Activated naive CD4-positive, alpha-beta T cell treated with anti-CD3 and anti-CD28 coated beads, Interleukin-2, amount 50 U/mL, for 72 hours (primary cell): Measurements from ENCODE around the gene FBXL15. TPM values are rescaled to one million over a fixed set of nuclear protein-coding genes. Genes with fewer than 3 reads are reported as not detected.

Source experiments
- ATAC-seq, 2 donors: fragments of 150-1000 bp; cut with Tn5 transposase; 2 replicates each; pipeline ENCODE4 v1.10.0; 2021; ENCODE audit warnings: mild to moderate bottlenecking in 2 of 2, moderate library complexity in 2 of 2
- DNase-seq, 2 donors: peaks; one replicate each; pipeline ENCODE4 v3.0.0; 2021 to 2022; ENCODE audit warnings: low spot score in 2 of 2
- H3K27ac Mint-ChIP-seq, 2 donors: one replicate each; pipeline ENCODE4 v1.8.0; 2022; ENCODE audit warnings: mild to moderate bottlenecking in 2 of 2, mixed read lengths in 2 of 2
- H3K36me3 Mint-ChIP-seq, 2 donors: one replicate each; pipeline ENCODE4 v1.8.0; 2022; ENCODE audit warnings: mixed read lengths in 2 of 2
- H3K9me3 Mint-ChIP-seq, 2 donors: one replicate each; pipeline ENCODE4 v1.8.0; 2022; ENCODE audit warnings: mixed read lengths in 2 of 2
- total RNA-seq, 2 donors: library from RNA; stranded (reverse); gene quantifications; one replicate each; pipeline ENCODE4 v1.2.3, GENCODE V29; 2022

FBXL15 gene
- total RNA-seq, 2 donors from 2014 or later: 12.9 to 27.4 TPM

DNA sequence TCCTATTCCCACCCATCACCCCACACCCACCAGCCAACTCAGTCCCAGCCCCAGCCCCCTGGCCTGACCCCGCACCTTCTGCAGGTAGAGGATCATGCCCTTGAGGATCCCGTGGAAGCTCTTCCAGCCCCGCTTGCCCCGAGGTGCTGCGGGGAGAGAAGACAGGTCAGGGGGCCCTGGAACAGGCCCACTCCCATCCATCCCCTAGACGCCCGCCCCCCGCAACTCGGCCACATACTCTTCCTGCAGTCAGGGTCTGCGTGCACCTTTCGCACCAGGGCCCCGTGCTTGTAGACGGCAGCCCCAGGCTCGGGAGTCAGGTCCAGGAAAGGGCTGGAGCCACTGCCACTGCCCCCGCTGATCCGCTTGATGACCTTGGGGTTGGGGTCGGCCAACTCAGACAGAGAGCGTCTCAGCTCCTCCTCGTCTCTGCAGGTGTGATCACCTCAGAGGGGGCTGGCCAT lies 15.5 kb upstream of the FBXL15 start:
- ATAC-seq (no peak), DNase-seq (peak in 1 of 2 donors; percentile 56)
- Mint-ChIP-seq H3K27ac (peak overlapping the region; percentile 50 to 76), H3K36me3 (peaks cover 0 to 5% of the 10 kb centered on the region in 2 donors), H3K9me3 (no peaks in the 10 kb centered on the region)

DNA sequence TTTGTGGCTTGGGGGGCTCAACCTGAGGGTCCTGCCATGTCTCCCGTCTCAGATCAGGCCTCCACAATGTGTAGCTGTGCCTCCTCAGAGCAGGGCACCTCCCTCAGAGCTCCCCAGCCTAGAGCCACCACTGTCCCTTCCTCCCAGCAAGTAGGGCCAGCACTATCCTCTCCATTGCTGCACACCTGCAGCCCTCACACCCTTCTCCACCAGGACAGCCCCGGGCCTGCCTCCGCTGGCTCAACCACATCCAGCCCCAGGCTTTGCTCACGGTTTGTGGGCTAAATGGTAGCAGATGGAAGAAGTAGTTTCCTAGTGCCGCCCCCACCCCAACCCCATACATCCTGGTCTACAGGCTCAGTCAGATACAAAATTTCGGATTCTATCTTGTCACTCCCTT lies 15.0 kb upstream of the FBXL15 start:
- DNase-seq: no peak
- H3K27ac Mint-ChIP-seq: peak overlapping the region; percentile 50 to 76
- no peaks in the 10 kb centered on the region for H3K9me3 Mint-ChIP-seq
- ATAC-seq: no peak
- H3K36me3 Mint-ChIP-seq: peaks cover 0 to under 1% of the 10 kb centered on the region in 2 donors

DNA sequence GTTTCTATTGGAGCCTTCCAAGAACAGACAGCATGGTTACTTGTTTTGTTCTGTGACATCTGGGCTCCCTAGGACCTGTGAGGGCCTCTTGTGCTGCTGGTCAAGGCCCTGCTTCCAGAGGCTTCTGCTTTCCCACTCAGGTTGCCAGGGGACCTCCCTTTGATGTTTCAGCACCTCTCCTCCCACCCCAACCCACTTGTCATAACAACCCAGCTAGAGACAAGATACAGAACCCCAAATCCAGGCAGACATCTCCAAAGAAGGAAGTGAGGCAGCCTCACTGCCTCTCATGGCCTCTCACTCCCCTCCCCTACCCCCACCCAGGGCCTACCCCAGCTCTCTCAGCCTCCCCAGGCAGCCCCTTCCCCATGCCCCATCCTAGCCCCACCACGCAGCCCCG lies 13.8 kb upstream of the FBXL15 start:
- ATAC-seq: no peak
- no peaks in the 10 kb centered on the region for H3K36me3 Mint-ChIP-seq
- no peaks in the 10 kb centered on the region for H3K9me3 Mint-ChIP-seq
- peak overlapping the region in 1 of 2 donors; percentile 50 for H3K27ac Mint-ChIP-seq
- DNase-seq: no peak

DNA sequence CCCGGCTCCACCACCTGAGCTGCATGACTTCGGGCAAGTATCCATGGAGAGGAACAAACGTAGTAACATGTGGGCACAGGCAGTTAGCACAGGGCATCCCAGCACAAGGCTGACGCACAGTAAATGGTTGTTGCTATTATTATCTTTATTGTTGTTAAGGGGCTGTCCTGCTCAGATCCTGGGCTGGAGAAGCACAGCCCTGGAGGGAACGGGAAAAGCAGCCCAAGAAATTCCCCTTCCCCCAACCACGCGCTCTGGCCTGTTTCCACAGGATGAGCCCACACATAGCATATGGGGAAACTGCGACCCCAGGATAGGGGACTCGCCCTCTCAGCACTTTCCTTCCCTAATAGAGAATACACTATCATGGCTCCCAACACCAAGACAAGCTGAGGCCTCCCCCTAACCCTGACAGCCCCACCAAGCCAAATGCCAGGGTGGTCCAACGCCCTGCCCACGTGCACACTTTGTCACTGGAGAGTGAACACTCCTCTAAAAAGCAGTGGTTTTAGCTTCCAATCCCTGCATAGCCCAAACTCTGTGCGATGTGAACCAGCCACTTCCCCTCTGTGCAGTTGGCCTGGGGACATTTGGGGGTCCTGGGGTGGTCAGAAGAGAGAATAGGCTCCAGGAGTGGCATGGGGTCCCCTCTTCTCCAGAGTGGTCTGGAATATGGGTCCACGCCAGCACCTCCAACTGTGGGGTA lies 13.1 kb upstream of the FBXL15 start:
- Mint-ChIP-seq H3K9me3 (no peaks in the 10 kb centered on the region), H3K36me3 (no peaks in the 10 kb centered on the region), H3K27ac (no peak overlapping the region)
- no peak for DNase-seq
- ATAC-seq: no peak

DNA sequence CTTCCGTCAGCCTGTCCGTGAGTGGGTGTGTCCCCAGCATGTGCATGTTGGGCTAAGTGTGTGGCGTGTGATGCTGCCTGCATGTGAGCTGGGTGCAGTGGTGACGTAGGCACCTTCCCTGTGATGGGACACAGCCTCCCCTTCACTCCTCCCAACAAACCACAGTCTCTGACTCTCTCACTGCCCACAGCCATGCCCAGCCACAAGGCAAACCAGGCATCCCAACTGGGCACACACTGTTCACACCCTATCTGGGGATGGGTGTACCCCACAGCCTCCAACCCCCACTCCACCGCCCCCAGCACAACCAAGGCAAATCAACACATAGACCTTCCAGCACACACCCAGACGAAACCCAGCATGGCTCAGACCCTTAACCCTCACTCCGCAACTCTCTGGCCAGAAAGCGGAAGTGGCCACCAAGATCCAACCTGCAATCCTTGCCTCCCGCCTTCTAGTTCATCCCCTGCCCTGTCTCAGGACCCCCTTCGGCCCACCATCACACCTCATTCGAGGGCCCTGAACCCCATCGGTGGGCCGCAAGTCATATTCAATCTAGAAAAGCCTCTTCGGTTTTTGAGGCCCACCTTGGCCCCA lies 12.4 kb upstream of the FBXL15 start:
- DNase-seq (no peak), ATAC-seq (peak in 1 of 2 donors; percentile 6)
- Mint-ChIP-seq H3K27ac (peak overlapping the region in 1 of 2 donors; percentile 82), H3K9me3 (no peaks in the 10 kb centered on the region), H3K36me3 (no peaks in the 10 kb centered on the region)

DNA sequence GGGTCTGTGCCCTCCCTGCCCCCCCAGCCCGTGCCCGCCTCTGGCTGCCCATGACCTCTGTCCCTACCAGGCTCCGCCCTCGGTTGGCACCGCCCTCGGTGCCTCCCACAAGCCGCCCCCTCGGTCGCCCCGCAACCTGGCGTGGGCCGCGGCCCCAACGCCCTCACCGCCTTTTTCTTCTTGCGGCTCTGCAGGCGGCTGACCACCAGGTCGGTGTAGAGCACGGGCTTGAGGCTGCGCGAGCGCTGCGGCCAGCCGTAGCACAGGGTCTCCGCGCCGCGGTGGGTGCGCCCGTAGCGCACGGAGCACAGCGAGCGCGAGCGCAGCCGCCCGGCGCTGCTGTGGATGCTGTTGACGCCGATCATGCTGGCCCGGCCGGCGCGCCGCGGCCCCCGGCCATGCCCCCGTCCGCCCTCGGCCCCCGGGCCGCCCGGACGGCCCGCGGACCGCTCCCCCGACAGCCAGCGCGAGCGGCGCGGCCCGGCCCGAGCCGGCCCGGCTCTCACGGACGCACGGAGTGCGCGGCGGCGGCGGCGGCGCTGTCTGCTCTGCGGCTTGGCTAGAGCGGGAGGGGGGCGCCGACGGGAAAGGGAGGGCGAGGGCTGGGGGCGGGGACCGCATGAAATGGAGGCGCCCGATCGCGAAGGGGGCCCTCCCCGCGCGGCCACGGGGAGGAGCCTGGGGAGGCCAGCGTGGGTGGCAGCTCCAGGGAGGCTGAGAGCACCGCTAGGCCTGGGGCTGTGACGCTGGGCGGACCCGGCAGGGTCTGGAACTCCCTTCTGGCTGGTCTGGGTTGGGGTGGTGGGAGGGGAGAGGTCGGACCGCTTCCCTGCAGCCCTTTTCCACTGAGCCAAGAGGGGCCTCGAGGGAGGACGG lies 11.7 kb upstream of the FBXL15 start:
- ATAC-seq (peak; percentile 78 to 80), DNase-seq (peak; percentile 81 to 82)
- no peaks in the 10 kb centered on the region for H3K36me3 Mint-ChIP-seq
- peak overlapping the region; percentile 64 to 87 for H3K27ac Mint-ChIP-seq
- H3K9me3 Mint-ChIP-seq: no peaks in the 10 kb centered on the region

DNA sequence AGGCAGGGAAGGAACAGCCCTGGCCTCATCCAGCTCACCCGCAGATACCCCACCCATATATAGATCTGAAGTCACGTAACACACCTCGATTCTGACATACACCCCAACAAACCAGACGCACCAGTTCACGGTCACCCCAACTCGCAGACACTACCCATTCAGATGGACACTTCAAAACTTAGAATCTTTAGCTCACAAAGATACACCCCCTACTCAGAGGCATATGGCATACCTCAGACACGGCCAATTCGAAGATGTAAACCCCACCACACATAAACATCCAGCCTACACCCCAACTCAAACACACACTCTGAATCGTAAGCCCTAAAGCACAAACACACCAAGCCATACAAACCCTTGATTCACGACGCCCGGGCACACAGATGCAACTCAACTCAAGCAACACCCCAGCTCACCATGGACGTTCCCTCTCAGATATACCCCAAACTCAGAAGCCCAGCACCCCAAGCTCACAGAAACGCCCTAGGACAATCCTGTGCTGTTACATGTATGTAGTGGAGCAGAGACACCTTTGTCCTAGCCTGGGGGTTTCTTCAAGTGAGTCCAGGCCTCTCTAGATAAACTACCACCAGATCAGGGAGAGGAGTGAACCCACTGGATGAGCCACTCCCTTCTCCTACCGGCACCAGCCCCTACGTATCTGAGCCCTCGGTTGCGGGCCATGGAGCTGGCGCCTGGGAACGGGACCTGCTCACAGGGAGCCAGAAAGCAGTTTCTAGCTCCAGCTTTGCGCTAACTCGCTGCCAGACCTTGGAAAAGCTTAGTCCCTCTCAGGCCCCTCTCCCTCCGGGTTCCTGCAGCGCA lies 10.8 kb upstream of the FBXL15 start:
- Mint-ChIP-seq H3K27ac (peak overlapping the region; percentile 64 to 87), H3K9me3 (no peaks in the 10 kb centered on the region), H3K36me3 (no peaks in the 10 kb centered on the region)
- no peak for DNase-seq
- peak; percentile 3 to 9 for ATAC-seq

DNA sequence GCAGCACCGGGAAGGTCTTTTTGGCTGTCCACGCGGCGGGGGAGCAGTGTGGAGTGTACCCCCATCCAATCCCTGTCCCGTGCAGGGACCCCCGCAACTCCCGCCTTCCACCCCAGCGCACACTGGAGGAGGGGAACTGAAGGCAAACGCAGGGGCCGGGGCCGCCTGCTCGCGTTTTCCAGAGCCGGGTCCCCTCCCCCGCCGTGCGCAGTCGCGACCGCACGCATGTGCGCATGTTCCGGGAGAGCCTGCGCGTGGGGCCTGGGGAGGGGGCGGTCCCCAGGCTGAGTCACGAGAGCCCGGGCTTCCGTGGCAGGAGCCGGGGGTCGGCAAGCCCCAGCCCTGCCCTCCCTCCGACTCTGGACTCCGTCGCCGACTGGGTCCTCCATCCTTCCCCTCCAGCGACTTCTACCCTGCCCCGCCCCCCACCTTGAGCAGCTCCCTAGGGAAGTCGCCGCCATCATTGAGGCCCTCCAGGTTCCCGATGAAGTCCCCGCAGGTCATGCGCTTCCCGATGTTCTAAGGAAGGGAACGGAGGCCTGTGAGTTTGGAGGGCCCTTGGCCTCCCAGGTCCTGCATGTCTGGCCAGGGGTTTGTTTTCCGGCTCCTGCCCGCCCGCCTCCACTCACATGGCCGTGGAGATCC lies 10.1 kb upstream of the FBXL15 start:
- peak; percentile 39 to 48 for ATAC-seq
- DNase-seq: peak; percentile 72 to 78
- Mint-ChIP-seq H3K9me3 (no peaks in the 10 kb centered on the region), H3K36me3 (no peaks in the 10 kb centered on the region), H3K27ac (peak overlapping the region; percentile 15 to 64)

DNA sequence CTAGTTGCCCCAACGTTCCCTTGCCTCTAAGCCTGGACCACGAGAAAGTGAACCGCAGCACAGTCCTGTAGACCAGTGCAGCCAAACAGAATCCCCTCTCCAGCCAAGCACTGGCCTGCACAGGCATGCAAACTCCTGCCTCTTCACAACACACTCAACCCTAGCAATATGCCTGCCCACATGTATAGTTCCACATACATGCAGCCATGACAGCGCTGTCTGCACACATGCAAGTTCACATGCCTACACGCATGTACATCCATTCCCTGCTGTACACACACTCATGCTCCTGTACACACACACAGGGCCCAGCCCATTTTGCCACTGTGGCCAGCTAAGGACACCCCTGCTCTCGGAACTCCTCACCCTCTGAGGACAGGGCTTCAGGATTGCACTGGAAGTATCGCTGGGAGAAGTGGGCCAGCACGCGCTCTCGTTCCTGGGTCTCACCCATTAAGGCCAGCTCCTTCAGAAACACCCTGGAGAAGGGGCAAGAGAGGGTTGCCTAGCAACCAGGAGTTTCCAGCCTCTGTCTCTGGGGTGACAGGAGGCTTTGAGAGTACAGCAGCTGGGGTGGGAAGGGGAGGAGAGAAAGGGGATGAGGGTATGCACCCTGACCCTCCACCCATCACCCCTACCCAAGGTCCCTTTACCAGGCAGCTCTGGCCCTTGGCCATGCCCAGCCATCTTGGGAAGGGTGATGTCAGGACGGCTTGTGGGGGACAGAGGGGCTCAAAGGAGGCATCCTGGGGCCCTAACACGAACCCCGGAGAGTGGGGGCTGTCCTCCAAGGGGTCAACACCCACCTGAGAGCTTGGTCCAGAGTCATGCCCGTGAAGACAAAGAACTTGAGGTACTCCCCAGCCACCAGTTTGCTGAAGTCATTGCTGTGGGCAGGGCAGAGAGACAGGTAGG lies 9.0 kb upstream of the FBXL15 start:
- DNase-seq (no peak), ATAC-seq (no peak)
- no peak overlapping the region for H3K27ac Mint-ChIP-seq
- no peaks in the 10 kb centered on the region for H3K9me3 Mint-ChIP-seq
- H3K36me3 Mint-ChIP-seq: no peaks in the 10 kb centered on the region

DNA sequence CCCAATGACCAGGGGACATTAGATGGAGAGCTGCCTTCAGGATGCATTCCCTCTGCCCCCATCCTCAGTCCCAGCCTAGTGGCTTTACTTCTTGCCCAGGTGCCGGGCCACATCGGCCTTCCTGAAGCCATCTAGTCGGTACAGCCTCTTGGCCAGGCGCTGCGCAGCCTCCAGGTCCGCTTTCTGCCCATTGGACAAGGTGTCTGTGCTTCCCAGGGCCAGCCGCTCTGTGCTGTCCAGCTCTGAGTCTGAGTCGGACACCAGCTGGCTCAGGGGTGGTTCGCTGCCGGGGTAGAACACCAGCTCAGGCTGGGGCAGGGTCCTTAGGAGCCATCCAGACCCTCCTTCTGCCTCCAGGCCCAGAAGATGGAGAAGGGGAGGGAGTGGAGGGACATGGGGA lies 8.3 kb upstream of the FBXL15 start:
- Mint-ChIP-seq H3K36me3 (no peaks in the 10 kb centered on the region), H3K27ac (peak overlapping the region in 1 of 2 donors; percentile 60), H3K9me3 (no peaks in the 10 kb centered on the region)
- DNase-seq (no peak), ATAC-seq (no peak)

DNA sequence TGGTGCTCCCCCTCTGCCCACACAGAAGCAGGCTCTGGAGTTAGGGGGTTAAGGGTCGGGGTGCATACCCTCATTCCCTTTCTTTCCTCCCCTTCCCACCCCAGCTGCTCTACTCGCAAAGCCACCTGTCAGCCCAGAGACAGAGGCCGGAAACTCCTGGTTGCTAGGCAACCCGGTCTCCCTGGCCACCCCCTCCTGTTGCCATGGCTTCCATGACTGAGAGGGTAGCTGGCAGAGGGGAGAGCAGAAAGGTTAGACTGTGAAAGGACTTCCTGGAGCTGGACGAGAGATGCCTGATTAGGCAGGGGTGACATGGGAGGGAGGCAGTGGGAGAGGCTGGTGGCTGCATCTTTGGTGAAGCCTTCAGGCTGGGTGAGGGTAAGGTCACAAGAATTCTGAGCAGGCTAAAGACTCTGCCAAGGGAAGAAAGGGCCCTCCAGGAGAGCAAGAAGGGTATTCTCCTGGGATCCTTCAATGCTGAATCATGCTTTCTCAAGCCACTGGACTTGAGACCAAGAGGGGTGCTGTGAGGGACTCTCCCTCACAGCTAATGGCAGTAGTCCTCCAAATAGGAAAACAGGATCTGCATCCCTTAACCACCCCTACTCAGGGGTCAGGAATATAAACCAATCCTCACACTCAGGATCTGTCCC lies 7.5 kb upstream of the FBXL15 start:
- H3K9me3 Mint-ChIP-seq: no peaks in the 10 kb centered on the region
- ATAC-seq: peak in 1 of 2 donors; percentile 19
- H3K27ac Mint-ChIP-seq: peak overlapping the region in 1 of 2 donors; percentile 60
- no peaks in the 10 kb centered on the region for H3K36me3 Mint-ChIP-seq
- DNase-seq: no peak

DNA sequence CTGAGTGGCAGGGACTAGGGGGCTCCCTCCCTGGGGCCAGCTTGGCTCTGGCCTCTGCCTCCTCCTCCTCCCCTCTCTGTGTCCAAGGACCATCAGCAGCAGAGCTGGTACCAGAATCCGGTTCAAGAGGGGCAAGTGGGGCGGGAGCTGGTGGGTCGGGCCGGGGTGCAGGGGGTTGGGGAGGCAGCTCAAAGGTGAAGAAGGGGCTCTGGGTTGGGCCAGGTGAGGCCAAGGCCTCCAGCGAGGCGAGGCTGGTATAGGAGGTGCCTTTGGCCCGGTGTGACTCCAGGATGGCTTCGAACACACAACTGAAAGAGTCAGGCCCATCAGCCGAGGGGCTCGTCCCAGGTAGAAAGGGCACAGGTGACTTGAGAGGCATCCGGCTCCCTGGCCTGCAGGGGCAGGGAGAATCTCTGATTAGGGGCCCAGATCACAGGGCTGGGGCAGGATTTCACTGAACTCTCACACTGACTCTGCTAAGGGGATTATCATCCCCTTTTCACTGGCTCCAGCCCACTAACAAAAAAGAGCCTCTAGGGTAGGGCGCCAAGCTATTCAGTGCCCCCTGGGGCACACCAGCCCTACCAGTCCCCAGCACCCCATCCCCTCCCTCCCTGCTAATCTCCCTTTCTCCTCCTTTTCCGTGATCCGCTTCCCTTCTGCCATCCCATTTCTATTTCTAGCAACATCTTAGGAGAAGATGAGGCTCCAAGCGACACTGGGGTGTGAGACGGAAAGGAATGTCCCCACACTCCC lies 6.7 kb upstream of the FBXL15 start:
- H3K36me3 Mint-ChIP-seq: no peaks in the 10 kb centered on the region
- H3K27ac Mint-ChIP-seq: no peak overlapping the region
- DNase-seq (no peak), ATAC-seq (no peak)
- H3K9me3 Mint-ChIP-seq: no peaks in the 10 kb centered on the region

DNA sequence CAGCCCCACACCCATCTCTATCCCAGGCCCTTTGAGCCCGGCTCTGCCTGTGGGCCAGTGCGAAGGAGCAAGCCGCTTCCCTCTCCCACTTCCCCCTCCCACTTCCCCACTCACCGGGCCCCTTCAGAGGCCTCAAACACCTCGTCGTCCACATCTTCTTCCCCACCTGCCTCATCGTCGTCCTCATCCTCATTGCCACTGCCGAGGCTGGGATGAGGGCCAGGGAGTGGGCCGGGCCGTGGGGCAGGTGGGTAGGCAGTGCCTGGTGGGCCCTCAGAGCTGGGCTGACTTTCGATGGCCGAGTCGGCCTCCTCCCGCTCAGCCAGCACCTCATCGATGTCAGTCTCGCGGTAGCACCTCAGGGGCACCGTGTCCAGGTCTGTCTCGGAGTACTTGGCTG lies 5.9 kb upstream of the FBXL15 start:
- no peak for ATAC-seq
- no peak overlapping the region for H3K27ac Mint-ChIP-seq
- no peaks in the 10 kb centered on the region for H3K9me3 Mint-ChIP-seq
- DNase-seq: no peak
- no peaks in the 10 kb centered on the region for H3K36me3 Mint-ChIP-seq

DNA sequence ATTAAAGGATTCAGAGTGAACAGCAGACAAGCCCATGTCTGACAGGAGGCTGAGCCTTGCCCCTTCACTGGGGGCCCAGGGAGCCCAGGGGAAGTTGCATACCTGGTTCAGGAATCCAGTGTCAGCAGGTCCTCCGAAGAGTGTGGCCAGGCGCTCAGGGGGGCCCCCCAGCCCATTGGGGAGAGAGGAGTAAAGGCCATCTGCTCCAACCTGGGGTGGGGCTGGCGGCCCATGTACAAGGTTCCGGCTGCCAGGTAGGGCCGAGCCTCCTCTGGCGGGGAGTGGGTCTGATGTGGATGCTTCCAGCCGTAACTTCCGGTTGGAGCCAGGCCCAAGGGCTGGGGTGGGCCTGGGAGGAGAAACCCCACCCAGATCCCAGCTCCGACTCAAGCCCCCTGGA lies 4.4 kb upstream of the FBXL15 start:
- Mint-ChIP-seq H3K9me3 (no peaks in the 10 kb centered on the region), H3K27ac (no peak overlapping the region), H3K36me3 (no peaks in the 10 kb centered on the region)
- DNase-seq (no peak), ATAC-seq (no peak)
